Loucy (cell line): Measurements from ENCODE around the gene TRAPPC12.

Experiments
- H2AFZ ChIP-seq: fragments of 200-600 bp; sonication (generic); 2 replicates; pipeline ENCODE4 v1.6.0; 2016; ENCODE audit warnings: antibody characterized with exemption, mild to moderate bottlenecking, low read length, moderate library complexity
- H3F3A ChIP-seq: fragments of 200-600 bp; 2 replicates; pipeline ENCODE4 v1.6.0; 2016; ENCODE audit warnings: antibody characterized with exemption, low read depth, mild to moderate bottlenecking
- H3K27me3 ChIP-seq: fragments of 200-600 bp; sonication (generic); 2 replicates; pipeline ENCODE4 v1.6.1; 2014; ENCODE audit warnings: low read length, mild to moderate bottlenecking; ENCODE audit not compliant: insufficient read depth, poor library complexity, severe bottlenecking
- H3K36me3 ChIP-seq: fragments of 200-600 bp; sonication (generic); 2 replicates; pipeline ENCODE4 v1.6.1; 2016; ENCODE audit warnings: low read length; ENCODE audit not compliant: insufficient read depth
- H3K4me1 ChIP-seq: fragments of 200-600 bp; sonication (generic); 2 replicates; pipeline ENCODE4 v1.5.1; 2014; ENCODE audit warnings: low read length, mild to moderate bottlenecking; ENCODE audit not compliant: insufficient read depth, poor library complexity, severe bottlenecking
- H3K4me2 ChIP-seq: fragments of 200-600 bp; sonication (generic); 2 replicates; pipeline ENCODE4 v1.6.0; 2014; ENCODE audit warnings: antibody characterized with exemption, low read length, low read depth, mild to moderate bottlenecking; ENCODE audit not compliant: poor library complexity, severe bottlenecking
- H3K4me3 ChIP-seq: fragments of 200-600 bp; sonication (generic); 2 replicates; pipeline ENCODE4 v1.5.1; 2014; ENCODE audit warnings: low read length, mild to moderate bottlenecking, mixed read lengths; ENCODE audit not compliant: poor library complexity, severe bottlenecking
- H3K79me2 ChIP-seq: fragments of 200-600 bp; sonication (generic); 2 replicates; pipeline ENCODE4 v1.6.1; 2014; ENCODE audit warnings: low read length; ENCODE audit not compliant: insufficient read depth
- H3K9ac ChIP-seq: fragments of 200-600 bp; sonication (generic); 2 replicates; pipeline ENCODE4 v1.6.0; 2014; ENCODE audit warnings: mild to moderate bottlenecking, low read depth, low read length, moderate library complexity; ENCODE audit not compliant: poor library complexity, severe bottlenecking
- H3K9me2 ChIP-seq: fragments of 200-600 bp; sonication (generic); replicated peaks from 2 replicates; pipeline ENCODE4 v1.6.1; 2016; ENCODE audit warnings: low read depth, low read length, mixed read lengths
- H3K9me3 ChIP-seq: fragments of 200-600 bp; sonication (generic); 2 replicates; pipeline ENCODE4 v1.6.1; 2014; ENCODE audit warnings: mild to moderate bottlenecking, antibody characterized with exemption, low read length, low read depth; ENCODE audit not compliant: insufficient read depth
- H4K20me1 ChIP-seq: fragments of 200-600 bp; sonication (generic); 2 replicates; pipeline ENCODE4 v1.6.0; 2014; ENCODE audit warnings: antibody characterized with exemption, low read length, mild to moderate bottlenecking; ENCODE audit not compliant: insufficient read depth, poor library complexity, severe bottlenecking
- CTCF ChIP-seq: fragments of 200-600 bp; sonication (generic); conservative IDR thresholded peaks from 2 replicates; pipeline ENCODE4 v1.5.1; 2014; ENCODE audit warnings: mild to moderate bottlenecking, antibody characterized with exemption, low read length
- EZH2phosphoT487 ChIP-seq: fragments of 200-600 bp; IDR thresholded peaks from 2 replicates; pipeline ENCODE4 v1.6.1; 2018; ENCODE audit warnings: antibody characterized with exemption, mild to moderate bottlenecking, moderate library complexity, borderline replicate concordance

The TRAPPC12 gene

GRCh38 chr2:3426615-3427014 is 47.1 kb downstream of the TRAPPC12 start:
- peaks cover 59% of the 10 kb centered on the region; the same call in 1 of the 2 replicates for H3K36me3 ChIP-seq
- no peaks in the 10 kb centered on the region for H3K79me2 ChIP-seq

GRCh38 chr2:3427272-3427671 is 47.8 kb downstream of the TRAPPC12 start:
- H3K4me3 ChIP-seq: no peak overlapping the region
- no peaks in the 10 kb centered on the region for H3K9me2 ChIP-seq
- H3K9ac ChIP-seq: no peak overlapping the region
- no peaks in the 10 kb centered on the region for H3K4me1 ChIP-seq
- H2AFZ ChIP-seq: no peak overlapping the region
- H3K79me2 ChIP-seq: no peaks in the 10 kb centered on the region
- H4K20me1 ChIP-seq: no peaks in the 10 kb centered on the region
- H3F3A ChIP-seq: no peaks in the 10 kb centered on the region
- TF ChIP-seq EZH2phosphoT487 (no peak), CTCF (no peak)
- H3K36me3 ChIP-seq: peaks cover 59% of the 10 kb centered on the region; the same call in 1 of the 2 replicates
- no peaks in the 10 kb centered on the region for H3K27me3 ChIP-seq
- H3K9me3 ChIP-seq: no peaks in the 10 kb centered on the region
- H3K4me2 ChIP-seq: no peak overlapping the region

More at GRCh38 chr2:3426615-3427014, 47.1 kb downstream of the TRAPPC12 start:
- Histone ChIP-seq H3K4me2 (no peak overlapping the region), H3K9me3 (no peaks in the 10 kb centered on the region), H3K9ac (no peak overlapping the region), H3K4me1 (no peaks in the 10 kb centered on the region), H4K20me1 (no peaks in the 10 kb centered on the region), H3F3A (no peaks in the 10 kb centered on the region), H2AFZ (no peak overlapping the region), H3K9me2 (no peaks in the 10 kb centered on the region), H3K4me3 (no peak overlapping the region), H3K27me3 (no peaks in the 10 kb centered on the region)
- TF ChIP-seq CTCF (no peak), EZH2phosphoT487 (no peak)

GRCh38 chr2:3428577-3428976 is 49.1 kb downstream of the TRAPPC12 start:
- no peaks in the 10 kb centered on the region for H3K27me3 ChIP-seq
- no peak for TF ChIP-seq EZH2phosphoT487
- no peak for TF ChIP-seq CTCF
- H3K4me1 ChIP-seq: no peaks in the 10 kb centered on the region
- H3K9me2 ChIP-seq: no peaks in the 10 kb centered on the region
- no peaks in the 10 kb centered on the region for H3K9me3 ChIP-seq
- H3K4me2 ChIP-seq: no peak overlapping the region
- no peak overlapping the region for H3K4me3 ChIP-seq
- no peaks in the 10 kb centered on the region for H3K79me2 ChIP-seq
- H3F3A ChIP-seq: no peaks in the 10 kb centered on the region
- no peak overlapping the region for H2AFZ ChIP-seq
- peaks cover 46% of the 10 kb centered on the region; the same call in 1 of the 2 replicates for H3K36me3 ChIP-seq
- no peak overlapping the region for H3K9ac ChIP-seq
- no peaks in the 10 kb centered on the region for H4K20me1 ChIP-seq
